IPS-18c (cell line): Measurements from ENCODE around the gene THAP2.
"Not testable (repeated sequence)": the region's sequence is repeated elsewhere in the genome, so short reads cannot be mapped to it uniquely, and the experiment has no call there.

Source experiments
- H3K4me3 ChIP-seq: 2 replicates; pipeline ENCODE4 v1.7.0; 2013; ENCODE audit warnings: low read depth, mild to moderate bottlenecking, low read length, moderate library complexity; ENCODE audit not compliant: insufficient read depth
- H3K9me3 ChIP-seq: one replicate; pipeline ENCODE4 v1.6.1; 2013; ENCODE audit warnings: mild to moderate bottlenecking, low read length, moderate library complexity; ENCODE audit not compliant: control insufficient read depth, insufficient read depth

Gene THAP2

GRCh38 chr12:71687172-71687571 is 23.1 kb downstream of the THAP2 start:
- H3K4me3 ChIP-seq, H3K9me3 ChIP-seq: not testable (repeated sequence)

- Histone ChIP-seq H3K9me3 (no peaks in the 10 kb centered on the region), H3K4me3 (no peak overlapping the region)
Measured at GRCh38 chr12:71688961-71689570, 25.0 kb downstream of the THAP2 start.

GRCh38 chr12:71691504-71692129 is 27.5 kb downstream of the THAP2 start:
- Histone ChIP-seq H3K4me3 (no peak overlapping the region), H3K9me3 (no peaks in the 10 kb centered on the region)

- Histone ChIP-seq H3K9me3 (no peaks in the 10 kb centered on the region), H3K4me3 (no peak overlapping the region)
Measured at GRCh38 chr12:71693126-71693525, 29.0 kb downstream of the THAP2 start.

GRCh38 chr12:71693651-71694050 is 29.6 kb downstream of the THAP2 start:
- not testable (repeated sequence) for H3K4me3 ChIP-seq, H3K9me3 ChIP-seq

GRCh38 chr12:71694099-71694820 is 30.2 kb downstream of the THAP2 start:
- Histone ChIP-seq H3K4me3 (no peak overlapping the region), H3K9me3 (no peaks in the 10 kb centered on the region)

GRCh38 chr12:71695782-71696181 is 31.7 kb downstream of the THAP2 start:
- no peaks in the 10 kb centered on the region for H3K9me3 ChIP-seq
- H3K4me3 ChIP-seq: no peak overlapping the region

- not testable (repeated sequence) for H3K9me3 ChIP-seq, H3K4me3 ChIP-seq
Measured at GRCh38 chr12:71702181-71702580, 38.1 kb downstream of the THAP2 start.

GRCh38 chr12:71702590-71702989 is 38.5 kb downstream of the THAP2 start:
- Histone ChIP-seq H3K4me3 (no peak overlapping the region), H3K9me3 (no peaks in the 10 kb centered on the region)

GRCh38 chr12:71703206-71703605 is 39.1 kb downstream of the THAP2 start:
- no peak overlapping the region for H3K4me3 ChIP-seq
- H3K9me3 ChIP-seq: no peaks in the 10 kb centered on the region

GRCh38 chr12:71704920-71705319 is 40.8 kb downstream of the THAP2 start:
- Histone ChIP-seq H3K9me3 (no peaks in the 10 kb centered on the region), H3K4me3 (no peak overlapping the region)

GRCh38 chr12:71708658-71709057 is 44.6 kb downstream of the THAP2 start:
- Histone ChIP-seq H3K9me3 (no peaks in the 10 kb centered on the region), H3K4me3 (no peak overlapping the region)

- Histone ChIP-seq H3K4me3 (no peak overlapping the region), H3K9me3 (no peaks in the 10 kb centered on the region)
Measured at GRCh38 chr12:71710276-71711125, 46.4 kb downstream of the THAP2 start.

GRCh38 chr12:71718611-71719010 is 54.5 kb downstream of the THAP2 start:
- Histone ChIP-seq H3K9me3 (no peaks in the 10 kb centered on the region), H3K4me3 (no peak overlapping the region)

- no peaks in the 10 kb centered on the region for H3K9me3 ChIP-seq
Measured at GRCh38 chr12:71719647-71720370, 55.7 kb downstream of the THAP2 start.

GRCh38 chr12:71721783-71722505 is 57.8 kb downstream of the THAP2 start:
- H3K9me3 ChIP-seq: no peaks in the 10 kb centered on the region
- H3K4me3 ChIP-seq: no peak overlapping the region

More at GRCh38 chr12:71719647-71720370, 55.7 kb downstream of the THAP2 start:
- no peak overlapping the region for H3K4me3 ChIP-seq
